Ammon's horn (tissue), 1 donor: Measurements from ENCODE around the gene ZNF280B.
"Not testable (repeated sequence)": the region's sequence is repeated elsewhere in the genome, so short reads cannot be mapped to it uniquely, and the experiment has no call there.

Experiments used
- DNase-seq: peaks from one replicate; pipeline ENCODE4 v3.0.0-alpha.2; 2016; ENCODE audit warnings: low spot score

ZNF280B gene

GRCh38 chr22:22534604-22535415 is 26.3 kb upstream of the ZNF280B start:
- DNase-seq = no peak

- no peak for DNase-seq
Observed at GRCh38 chr22:22533863-22534262, 25.3 kb upstream of the ZNF280B start.

- no peak for DNase-seq
Observed at GRCh38 chr22:22533417-22533816, 24.9 kb upstream of the ZNF280B start.

- not testable (repeated sequence) for DNase-seq
Observed at GRCh38 chr22:22532547-22533071, 24.1 kb upstream of the ZNF280B start.

- DNase-seq = no peak
Observed at GRCh38 chr22:22531770-22532546, 23.4 kb upstream of the ZNF280B start.

GRCh38 chr22:22528780-22529179 is 20.2 kb upstream of the ZNF280B start:
- no peak for DNase-seq

GRCh38 chr22:22527312-22527711 is 18.8 kb upstream of the ZNF280B start:
- no peak for DNase-seq

GRCh38 chr22:22526125-22526912 is 17.8 kb upstream of the ZNF280B start:
- no peak for DNase-seq

GRCh38 chr22:22523494-22523893 is 15.0 kb upstream of the ZNF280B start:
- no peak for DNase-seq

GRCh38 chr22:22521631-22522030 is 13.1 kb upstream of the ZNF280B start:
- DNase-seq = no peak

- no peak for DNase-seq
Observed at GRCh38 chr22:22520667-22521602, 12.4 kb upstream of the ZNF280B start.

GRCh38 chr22:22520020-22520656 is 11.6 kb upstream of the ZNF280B start, which contains the start of gene ZNF280A:
Gene ZNF280A (minus strand): TSS chr22:22520270. CDS start chr22:22515630, 4,640 bp downstream.
- DNase-seq = no peak

- DNase-seq = no peak
Observed at GRCh38 chr22:22519591-22519990, 11.0 kb upstream of the ZNF280B start.

GRCh38 chr22:22516992-22517391 is 8.4 kb upstream of the ZNF280B start:
- no peak for DNase-seq

- DNase-seq = no peak
Observed at GRCh38 chr22:22515890-22516289, 7.3 kb upstream of the ZNF280B start.

GRCh38 chr22:22514431-22514830 is 5.9 kb upstream of the ZNF280B start:
- DNase-seq = not testable (repeated sequence)

- DNase-seq = no peak
Observed at GRCh38 chr22:22513619-22514018, 5.1 kb upstream of the ZNF280B start.

- DNase-seq = no peak
Observed at GRCh38 chr22:22512951-22513350, 4.4 kb upstream of the ZNF280B start.

- not testable (repeated sequence) for DNase-seq
Observed at GRCh38 chr22:22510833-22511232, 2.3 kb upstream of the ZNF280B start.

GRCh38 chr22:22509912-22510311 is 1.4 kb upstream of the ZNF280B start:
- DNase-seq = not testable (repeated sequence)
